Superior temporal gyrus (tissue), 1 donor: ENCODE data around the gene PRRG3.

Experiments used
- DNase-seq: peaks from one replicate; pipeline ENCODE4 v3.0.0-alpha.2; 2016; ENCODE audit errors: extremely low spot score

The PRRG3 gene

GRCh38 chrX:151743651-151744470 is 48.6 kb downstream of the PRRG3 start:
- DNase-seq = no peak

DNA sequence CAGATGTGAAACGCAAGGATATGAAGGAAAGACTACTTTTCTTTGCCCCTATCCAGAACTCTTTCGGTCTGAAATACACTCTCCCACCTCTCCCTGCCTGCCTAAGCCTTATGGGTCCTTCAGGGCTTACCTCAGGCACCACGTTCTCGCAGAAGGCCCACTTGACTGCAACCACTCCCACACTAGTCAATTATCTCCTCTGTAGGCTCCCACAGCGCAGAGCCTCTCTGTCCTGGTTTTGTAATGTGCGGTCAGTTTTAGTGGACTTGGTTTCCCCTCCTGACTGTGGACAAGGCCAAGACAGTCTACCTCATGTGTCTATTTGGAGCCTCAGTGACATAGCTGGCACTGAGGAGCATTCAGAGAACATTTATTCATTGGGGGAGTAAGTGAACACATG is 50.4 kb downstream of the PRRG3 start:
- no peak for DNase-seq

DNA sequence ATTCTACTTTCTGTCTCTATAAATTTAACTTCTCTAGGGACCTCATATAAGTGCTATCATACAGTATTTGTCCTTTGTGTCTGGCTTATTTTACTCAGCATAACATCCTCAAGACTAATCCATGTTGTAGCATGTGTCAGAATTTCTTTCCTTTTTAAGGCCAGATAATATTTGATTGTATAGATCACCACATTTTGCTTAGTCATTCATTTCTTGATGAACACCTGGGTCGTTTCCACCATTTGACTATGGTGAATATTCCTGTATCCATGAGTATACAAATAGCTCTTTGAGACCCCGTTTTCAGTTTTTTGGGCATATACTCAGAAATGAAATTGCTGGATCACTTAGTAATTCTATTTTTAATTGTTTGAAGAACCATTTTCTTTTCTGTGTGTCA is 51.2 kb downstream of the PRRG3 start:
- DNase-seq = no peak

DNA sequence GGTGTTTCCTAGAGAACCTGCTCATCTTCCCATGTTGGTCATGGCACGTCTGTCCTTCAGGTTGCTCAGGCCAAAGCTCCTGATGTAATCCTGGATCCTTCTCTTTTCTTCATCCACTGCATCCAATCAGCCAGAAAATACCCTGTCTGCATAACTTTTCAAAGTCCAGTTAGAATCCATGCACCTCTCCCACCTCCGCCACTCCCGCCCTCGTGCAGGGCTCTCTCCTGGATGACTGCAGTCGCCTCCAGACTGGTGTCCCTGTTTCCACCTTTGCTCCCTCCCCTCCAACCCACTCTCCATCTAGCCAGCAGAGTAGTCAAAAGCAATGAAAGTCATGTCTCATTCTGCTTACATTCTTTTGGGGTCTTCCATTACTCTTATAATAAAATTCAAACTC is 55.3 kb downstream of the PRRG3 start:
- DNase-seq = no peak

- DNase-seq = no peak
Measured at GRCh38 chrX:151752847-151753246, 57.6 kb downstream of the PRRG3 start.

GRCh38 chrX:151753313-151754046 is 58.2 kb downstream of the PRRG3 start:
- DNase-seq = peak; percentile 67

DNA sequence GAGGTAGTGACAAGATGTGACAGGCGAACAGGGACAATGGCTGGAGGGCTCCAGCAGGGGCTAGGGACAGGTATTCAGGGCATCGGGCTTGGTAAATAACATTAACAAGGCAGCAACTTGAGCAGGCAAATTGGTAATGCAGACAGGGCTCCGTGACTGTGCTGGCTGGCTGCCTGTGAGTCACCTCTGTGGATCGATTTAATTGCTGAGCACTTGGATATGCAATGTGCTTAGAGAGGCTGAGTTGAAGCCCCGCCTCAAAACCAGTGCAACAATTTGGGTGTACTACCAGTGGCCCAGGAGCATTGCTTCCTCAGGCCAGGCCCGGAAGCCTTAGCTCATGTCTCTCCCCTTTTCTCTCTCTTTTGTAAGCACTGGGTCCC is 58.8 kb downstream of the PRRG3 start:
- no peak for DNase-seq

DNA sequence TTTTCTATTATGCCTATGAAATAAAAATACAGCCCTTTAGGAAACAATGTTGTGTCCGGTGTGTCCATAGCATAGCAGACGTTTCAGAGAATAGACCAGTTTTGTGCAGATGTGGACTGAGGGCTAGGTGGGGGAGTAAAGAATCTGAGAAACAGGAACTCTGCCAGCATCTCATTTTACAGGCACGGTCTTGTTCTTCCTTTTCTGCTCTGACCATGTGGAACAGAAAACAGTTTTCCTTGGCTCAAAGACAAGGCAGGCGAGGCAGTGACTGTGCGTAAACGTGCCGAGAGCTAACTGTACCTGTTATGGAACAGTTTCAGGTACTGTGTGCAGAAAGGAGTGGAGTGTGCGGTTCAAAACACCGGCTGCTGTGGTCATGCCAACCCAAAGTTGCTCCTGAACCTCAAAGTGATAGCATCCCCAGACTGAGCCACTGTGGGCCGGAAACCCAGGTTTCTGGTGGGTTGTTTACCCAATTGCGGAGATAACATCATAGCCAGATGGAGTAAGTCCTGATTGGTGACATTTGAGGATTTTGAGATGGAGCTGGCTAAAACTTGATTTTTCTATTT is 59.5 kb downstream of the PRRG3 start:
- DNase-seq = no peak
